ENCODE data around the gene EFHD2.
"Not testable (repeated sequence)": the region's sequence is repeated elsewhere in the genome, so short reads cannot be mapped to it uniquely, and the experiment has no call there.

Gene EFHD2

GRCh38 chr1:15452866-15453571 lies 43.3 kb downstream of the EFHD2 start:
- DNase-seq (ENCODE audit: low spot score) = no peak

GRCh38 chr1:15453734-15454133 lies 44.0 kb downstream of the EFHD2 start:
- DNase-seq (ENCODE audit: low spot score) = no peak

DNA sequence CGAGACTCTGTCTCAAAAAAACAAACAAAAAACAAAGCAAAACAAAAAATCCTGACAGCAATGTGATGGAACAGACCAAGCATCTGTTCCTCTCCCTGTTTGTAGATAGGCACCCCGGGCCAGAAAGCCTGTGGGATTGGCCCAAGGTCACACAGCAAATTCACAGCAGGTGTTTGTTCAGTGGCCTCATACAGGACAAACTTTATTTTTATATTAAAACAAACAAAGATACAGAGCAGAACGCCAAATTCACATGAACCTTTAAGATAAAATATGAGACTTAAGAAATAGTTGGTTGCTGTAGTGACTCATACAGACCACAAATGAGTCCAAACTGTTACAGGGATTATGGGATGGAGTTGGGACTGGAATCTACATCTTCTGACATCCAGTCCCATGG lies 44.6 kb downstream of the EFHD2 start:
- no peak for DNase-seq (ENCODE audit: low spot score)

DNA sequence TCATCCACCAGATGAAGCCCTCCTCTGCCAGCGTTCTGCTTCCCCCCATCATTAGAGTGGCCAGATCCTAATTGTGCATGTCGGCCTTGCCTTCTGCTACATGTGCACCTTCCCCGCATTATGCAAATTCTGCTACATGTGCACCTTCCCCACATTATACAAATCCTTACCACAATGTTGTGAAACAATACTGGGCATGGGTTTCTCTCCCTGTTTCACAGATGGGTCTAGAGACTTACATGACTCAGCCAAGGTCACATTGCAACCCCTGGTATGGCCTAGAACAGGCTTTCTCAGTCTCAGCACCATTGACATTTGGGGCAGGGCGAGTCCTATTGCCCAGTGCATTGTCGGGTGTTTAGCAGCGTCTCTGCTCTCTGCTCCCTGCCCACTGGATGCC lies 45.8 kb downstream of the EFHD2 start:
- no peak for DNase-seq (ENCODE audit: low spot score)

DNA sequence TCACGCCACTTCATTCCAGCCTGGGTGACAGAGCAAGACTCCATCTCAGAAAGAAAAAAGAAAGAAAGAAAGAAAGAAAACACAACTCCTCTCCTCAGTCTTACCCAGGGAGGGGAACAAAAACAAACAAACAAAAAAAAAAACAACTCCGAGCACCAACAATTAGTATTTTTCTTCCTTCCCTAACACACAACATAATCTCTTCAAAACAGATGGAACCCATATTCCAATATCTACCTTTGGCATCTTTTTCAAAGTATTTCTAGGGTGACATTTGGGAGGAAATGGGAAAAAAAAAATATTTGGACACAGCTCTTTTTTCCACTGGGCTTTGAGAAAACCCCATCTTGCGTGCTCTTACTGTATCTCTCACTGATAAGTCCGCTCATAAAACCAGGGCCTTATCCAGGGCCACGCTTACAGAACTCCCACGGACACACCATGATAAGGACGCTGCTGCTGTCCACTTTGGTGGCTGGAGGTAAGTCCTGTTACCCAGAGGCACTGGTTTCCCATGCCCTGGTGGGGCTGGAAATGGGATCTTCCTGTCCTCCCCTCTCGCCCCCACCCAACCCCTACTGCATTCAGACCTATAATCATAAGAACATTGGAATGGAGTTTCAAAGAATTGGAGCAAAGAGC lies 46.7 kb downstream of the EFHD2 start, which contains the start of gene CELA2A:
Gene CELA2A (plus strand): TSS at position 420 of the 642 bp plus-strand sequence. CDS start 22 bp downstream, at position 442.
- DNase-seq (ENCODE audit: low spot score) = no peak

DNA sequence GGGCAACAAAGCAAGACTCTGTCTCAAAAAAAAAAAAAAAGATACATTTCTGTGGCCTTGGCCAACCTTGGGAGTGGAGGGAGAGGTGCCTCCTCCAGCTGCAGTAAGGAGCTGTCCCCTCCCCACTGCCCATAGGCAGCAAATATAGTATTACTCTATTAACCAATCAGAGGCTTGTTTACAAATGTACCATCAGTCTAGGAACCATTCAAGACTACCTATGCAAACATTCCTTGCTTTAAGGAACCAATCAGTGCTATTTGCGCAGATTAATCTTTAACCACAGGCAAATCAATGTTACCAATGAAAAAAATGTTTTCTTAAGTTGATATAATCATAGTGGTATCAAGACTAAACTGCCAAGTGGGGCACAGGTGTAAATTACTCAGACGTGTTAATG lies 47.9 kb downstream of the EFHD2 start:
- no peak for DNase-seq (ENCODE audit: low spot score)

GRCh38 chr1:15458388-15458787 lies 48.7 kb downstream of the EFHD2 start:
- not testable (repeated sequence) for DNase-seq (ENCODE audit: low spot score)

- no peak for DNase-seq (ENCODE audit: low spot score)
Observed at GRCh38 chr1:15459771-15460707, 50.4 kb downstream of the EFHD2 start.

GRCh38 chr1:15460708-15461095 lies 51.0 kb downstream of the EFHD2 start:
- no peak for DNase-seq (ENCODE audit: low spot score)

DNA sequence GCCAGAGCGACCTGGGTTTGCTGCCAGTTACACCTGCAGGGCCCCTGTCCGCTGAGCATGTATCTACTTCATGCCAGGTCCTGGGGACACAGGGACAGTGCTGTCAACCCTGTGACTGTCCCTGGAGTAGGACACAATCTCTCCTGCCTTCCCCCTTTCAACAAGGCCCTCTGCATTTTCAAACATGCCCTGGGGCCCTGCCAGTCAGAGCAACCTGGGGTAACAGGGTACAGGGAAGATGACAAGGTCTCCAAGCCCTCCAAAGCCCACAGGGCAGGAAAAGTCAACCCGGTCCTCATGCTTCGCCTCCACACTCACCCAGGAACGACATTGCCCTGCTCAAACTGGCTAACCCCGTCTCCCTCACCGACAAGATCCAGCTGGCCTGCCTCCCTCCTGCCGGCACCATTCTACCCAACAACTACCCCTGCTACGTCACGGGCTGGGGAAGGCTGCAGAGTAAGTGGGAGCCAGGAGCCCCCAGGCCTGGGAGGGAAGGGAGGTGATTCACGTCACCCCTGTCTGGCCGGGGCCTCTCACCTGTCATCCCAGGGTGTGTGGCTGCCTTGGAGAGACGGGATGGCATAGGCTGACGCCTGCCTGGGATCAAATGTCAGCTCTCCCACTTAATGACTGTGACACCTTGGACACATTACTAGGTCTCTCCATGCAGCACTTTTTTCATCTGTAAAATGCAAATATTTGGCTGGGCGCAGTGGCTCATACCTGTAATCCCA lies 53.5 kb downstream of the EFHD2 start:
- DNase-seq (ENCODE audit: low spot score) = not testable (repeated sequence)

GRCh38 chr1:15463926-15464322 lies 54.2 kb downstream of the EFHD2 start:
- not testable (repeated sequence) for DNase-seq (ENCODE audit: low spot score)

- DNase-seq (ENCODE audit: low spot score) = no peak
Observed at GRCh38 chr1:15465674-15466073, 56.0 kb downstream of the EFHD2 start.

- DNase-seq (ENCODE audit: low spot score) = not testable (repeated sequence)
Observed at GRCh38 chr1:15466955-15467625, 57.4 kb downstream of the EFHD2 start.

DNA sequence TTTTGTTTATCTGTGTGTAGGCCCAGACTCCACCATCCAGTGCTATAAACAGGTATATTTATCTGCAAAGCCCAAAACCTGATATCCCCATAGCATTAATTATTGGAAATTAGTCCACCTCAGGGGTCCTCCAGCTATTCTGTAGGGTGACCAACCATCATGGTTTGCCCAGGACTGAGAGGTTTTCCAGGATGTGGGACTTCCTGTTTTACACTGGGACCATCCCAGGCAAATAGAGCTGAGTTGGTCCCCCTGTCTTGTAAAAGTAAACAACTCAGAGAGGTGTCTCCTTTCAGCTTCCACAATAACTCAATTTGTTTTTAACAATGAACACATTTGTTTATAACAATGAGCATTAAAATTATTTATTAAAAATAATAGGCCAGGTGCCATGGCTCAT lies 58.5 kb downstream of the EFHD2 start:
- no peak for DNase-seq (ENCODE audit: low spot score)

DNA sequence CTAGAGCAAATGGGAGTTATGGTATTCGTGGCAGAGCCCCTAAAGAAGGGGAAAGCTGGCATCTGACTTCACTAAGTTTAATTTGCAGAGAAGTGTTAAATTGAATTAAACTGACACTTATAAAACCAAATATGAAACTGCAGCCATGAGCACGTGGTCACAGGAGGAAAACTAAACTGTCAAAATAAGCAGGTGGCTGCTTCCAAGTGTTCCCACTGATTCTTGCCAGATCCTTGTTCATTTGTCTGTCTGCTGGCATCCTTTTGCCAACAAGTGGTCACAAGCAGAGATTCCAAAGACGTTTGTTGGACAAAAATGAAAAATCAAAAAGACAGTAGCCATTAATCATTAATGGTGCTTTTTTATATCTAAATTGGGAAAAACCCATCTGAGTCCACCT lies 59.7 kb downstream of the EFHD2 start:
- DNase-seq (ENCODE audit: low spot score) = no peak

- not testable (repeated sequence) for DNase-seq (ENCODE audit: low spot score)
Observed at GRCh38 chr1:15469821-15470448, 60.2 kb downstream of the EFHD2 start.

GRCh38 chr1:15471067-15471466 lies 61.4 kb downstream of the EFHD2 start:
- DNase-seq (ENCODE audit: low spot score) = not testable (repeated sequence)

- not testable (repeated sequence) for DNase-seq (ENCODE audit: low spot score)
Observed at GRCh38 chr1:15471723-15472122, 62.0 kb downstream of the EFHD2 start.

- DNase-seq (ENCODE audit: low spot score) = no peak
Observed at GRCh38 chr1:15472587-15472986, 62.9 kb downstream of the EFHD2 start.

- DNase-seq (ENCODE audit: low spot score) = no peak
Observed at GRCh38 chr1:15475752-15476314, 66.1 kb downstream of the EFHD2 start, which contains the start of gene CELA2B. TSS of gene CELA2B (plus strand) at chr1:15476104. CDS start at chr1:15476126, 22 bp downstream.

Data from LoVo (cell line).